GM21737 (cell line): ENCODE measurements around the gene CCDC91.
"Not testable (repeated sequence)": the region's sequence is repeated elsewhere in the genome, so short reads cannot be mapped to it uniquely, and the experiment has no call there.

ENCODE experiments used
- ATAC-seq: cut with Tn5 transposase; IDR thresholded peaks from one replicate; pipeline ENCODE4 v1.9.1; 2021; ENCODE audit warnings: mild to moderate bottlenecking, moderate library complexity; ENCODE audit not compliant: unreplicated experiment

Gene CCDC91

GRCh38 chr12:28349196-28349595, 158.9 kb downstream of the CCDC91 start:
- no peak for ATAC-seq

DNA sequence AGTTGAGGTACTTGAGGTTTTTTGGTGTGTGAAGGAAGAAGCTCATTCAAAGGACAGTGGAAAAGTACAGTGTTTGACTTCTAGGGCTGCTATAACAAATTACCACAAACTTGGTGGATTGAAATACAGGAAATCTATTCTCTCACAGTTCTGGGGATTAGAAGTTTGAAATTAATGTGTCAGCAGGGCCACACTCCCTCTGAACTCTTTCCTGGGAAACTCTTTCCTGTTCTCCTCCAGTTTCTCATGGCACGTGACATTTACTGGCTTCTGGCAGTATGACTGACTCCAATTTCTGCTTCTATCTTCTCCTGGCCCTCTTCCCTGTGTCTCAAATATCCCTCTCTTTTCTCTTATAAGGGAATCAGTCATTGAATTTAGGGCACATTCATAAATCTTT, 160.2 kb downstream of the CCDC91 start:
- ATAC-seq, result no peak

DNA sequence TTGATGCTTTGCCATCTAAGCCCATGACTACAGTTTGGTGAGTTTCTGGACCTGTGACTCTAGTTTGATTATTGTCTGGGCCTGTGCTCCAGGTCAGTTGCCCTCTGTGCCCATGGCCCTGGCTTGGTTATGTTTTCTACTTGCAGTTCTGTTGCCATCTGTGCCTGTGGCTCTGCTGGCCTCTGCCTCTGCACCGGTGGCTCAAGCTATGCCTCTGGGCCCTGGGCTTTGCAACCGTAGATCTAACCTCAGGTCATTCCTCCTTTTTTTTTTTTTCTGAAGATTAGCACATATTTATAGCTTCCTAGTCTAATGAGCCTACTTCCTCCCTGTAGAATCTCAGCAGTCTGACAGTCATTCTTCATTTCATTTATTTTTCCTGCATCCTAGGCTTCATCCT, 161.2 kb downstream of the CCDC91 start:
- no peak for ATAC-seq

DNA sequence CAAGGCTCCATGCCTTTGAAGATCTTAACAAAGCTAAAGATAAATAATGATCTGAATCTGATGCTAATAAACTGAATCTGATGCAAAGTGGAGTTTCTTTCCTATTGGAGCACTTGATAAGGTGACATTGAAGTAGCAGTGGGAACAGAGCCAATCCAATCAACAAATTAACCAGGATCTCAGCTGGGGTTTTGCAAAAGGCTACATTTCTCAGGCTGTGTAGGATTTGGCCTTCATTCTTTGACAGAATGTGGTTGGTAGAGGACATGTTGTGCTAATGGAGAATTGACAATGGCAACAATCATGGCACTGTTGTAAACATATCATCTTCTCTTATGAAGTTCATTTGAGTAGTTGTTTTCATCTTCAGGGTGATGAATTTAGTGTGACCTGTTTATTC, 164.9 kb downstream of the CCDC91 start:
- no peak for ATAC-seq

- no peak for ATAC-seq
These were observed 170.0 kb downstream of the CCDC91 start for GRCh38 chr12:28360253-28360652.

DNA sequence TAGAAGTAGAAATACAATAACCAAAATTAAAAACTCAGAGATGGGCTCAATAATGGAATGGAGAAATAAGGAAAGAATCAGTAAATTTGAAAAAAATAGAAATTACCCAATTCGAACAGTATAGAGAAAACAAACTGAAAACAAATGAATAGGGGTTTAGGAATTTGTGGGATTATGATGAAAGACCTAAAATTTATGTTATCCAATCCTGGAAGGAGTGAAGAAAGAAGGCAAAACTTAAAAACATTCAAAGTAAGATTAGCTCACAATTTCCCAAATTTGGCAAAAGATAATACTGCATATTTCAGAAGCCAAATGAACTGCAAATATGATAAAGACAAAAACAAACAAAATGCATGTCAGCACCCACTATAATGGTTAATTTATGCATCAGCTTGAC, 177.1 kb downstream of the CCDC91 start:
- ATAC-seq, result no peak

DNA sequence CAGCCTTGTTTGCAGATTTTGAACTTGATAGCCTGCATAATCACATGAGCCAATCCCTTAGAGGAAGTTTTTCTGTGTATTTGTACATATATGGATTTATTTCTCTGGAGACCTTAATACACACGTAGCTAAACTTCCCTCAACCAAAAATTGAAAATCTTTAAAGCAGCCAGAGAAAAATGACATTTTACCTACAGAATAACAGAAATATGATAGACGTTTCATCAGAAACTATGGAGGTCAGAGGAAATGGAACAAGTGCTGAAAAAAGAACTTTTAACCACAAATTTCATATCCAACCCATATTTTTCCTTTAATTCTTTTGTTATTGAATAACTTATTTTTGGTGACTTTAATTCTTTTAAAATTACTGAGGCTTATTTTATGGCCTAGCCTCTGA, 177.7 kb downstream of the CCDC91 start:
- no peak for ATAC-seq

GRCh38 chr12:28369483-28369882, 179.2 kb downstream of the CCDC91 start:
- no peak for ATAC-seq

GRCh38 chr12:28374556-28374955, 184.3 kb downstream of the CCDC91 start:
- no peak for ATAC-seq

DNA sequence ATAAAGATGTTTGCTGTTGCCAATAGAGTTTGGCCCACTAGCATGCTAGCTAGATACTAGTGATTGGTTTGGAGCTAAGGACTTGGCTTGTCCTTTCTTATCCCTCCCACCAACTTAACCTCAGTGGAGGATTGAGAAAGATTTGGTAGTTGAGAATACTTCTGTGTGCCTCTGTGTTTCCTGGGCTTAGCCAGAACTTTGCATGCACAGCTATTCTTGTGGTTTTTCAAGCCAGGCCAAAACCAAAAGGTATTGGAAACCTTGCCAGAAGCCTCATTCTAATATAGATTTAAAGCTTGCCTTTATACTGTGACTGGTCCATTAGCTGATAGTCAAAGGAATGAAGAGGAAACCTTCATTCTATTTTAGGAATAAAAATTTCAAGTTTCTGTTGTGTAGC, 188.5 kb downstream of the CCDC91 start:
- no peak for ATAC-seq

DNA sequence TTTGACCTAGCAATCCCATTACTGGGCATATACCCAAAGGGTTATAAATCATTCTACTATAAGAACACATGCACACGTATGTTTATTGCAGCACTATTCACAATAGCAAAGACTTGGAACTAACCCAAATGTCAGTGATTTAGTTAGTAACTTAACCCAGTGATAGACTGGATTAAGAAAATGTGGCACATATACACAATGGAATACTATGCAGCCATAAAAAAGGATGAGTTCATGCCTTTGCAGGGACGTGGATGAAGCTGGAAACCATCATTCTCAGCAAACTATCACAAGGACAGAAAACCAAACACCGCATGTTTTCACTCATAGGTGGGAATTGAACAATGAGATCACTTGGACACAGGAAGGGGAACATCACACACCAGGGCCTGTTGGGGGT, 189.5 kb downstream of the CCDC91 start:
- ATAC-seq, result not testable (repeated sequence)

DNA sequence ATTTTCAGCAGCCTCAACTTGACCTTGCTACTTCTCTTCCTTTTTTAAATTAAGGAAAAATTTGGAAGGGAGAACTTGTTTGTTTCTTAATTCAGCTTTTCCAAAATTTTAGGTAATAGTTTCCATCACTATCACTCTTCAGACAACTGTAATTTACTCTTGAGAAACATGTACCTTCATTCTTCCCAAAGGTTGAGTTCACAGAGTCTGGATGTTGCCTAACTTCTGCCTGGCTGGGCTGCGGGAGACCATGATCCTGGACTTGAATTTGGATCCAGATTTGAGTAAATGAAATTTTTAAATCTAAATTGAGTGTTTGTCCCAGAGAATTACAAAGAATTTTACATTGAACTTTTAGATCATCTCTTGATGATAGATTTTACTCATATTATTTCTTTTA, 193.1 kb downstream of the CCDC91 start:
- ATAC-seq, result no peak

- ATAC-seq, result no peak
These were observed 198.6 kb downstream of the CCDC91 start for GRCh38 chr12:28388879-28389278.

DNA sequence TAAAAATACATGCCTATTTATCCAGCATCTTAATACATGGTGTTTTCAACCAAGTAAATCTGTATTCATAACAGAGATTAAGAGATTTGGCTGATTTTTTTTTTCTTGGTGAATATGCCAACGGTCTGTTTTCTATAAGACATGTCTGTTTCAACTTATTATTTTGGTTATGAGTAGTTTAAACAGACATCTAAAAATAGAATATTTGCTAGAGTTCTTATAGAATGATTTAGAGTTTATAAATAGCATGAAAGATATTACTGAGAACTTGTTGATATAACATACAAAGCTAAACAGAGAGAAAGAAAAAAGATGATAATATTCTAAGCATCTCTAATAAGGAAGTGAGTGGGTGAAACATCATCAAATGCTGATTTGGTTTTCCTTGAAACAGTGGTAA, 199.9 kb downstream of the CCDC91 start:
- no peak for ATAC-seq

DNA sequence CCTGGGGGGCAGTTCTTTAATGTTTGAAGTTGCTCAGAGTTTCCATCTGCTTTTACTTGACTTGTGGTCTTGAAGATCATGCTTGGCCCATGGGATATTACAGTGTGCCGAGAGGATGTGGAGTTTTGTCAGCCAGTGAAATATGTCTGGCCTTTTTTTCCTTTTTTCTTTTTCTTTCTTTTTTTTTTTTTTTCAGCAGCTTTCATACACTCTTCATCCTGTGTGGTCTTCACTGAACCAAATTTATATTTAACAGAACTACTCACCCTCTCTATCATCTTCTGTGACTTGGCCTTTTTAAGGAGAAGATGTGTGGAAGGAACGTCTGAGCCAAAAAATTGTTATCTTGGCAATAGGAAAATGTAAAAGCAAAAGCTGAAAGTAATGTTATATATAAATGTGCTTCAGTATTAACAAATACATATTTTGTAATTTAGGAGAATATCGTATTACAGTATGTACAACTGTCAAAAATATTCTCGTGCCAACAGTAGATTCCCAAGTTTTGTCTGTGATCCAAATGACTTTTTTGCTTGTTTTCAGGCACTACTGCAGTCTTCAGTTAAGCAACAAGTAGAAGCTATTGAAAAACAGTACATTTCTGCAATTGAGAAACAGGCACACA, 200.6 kb downstream of the CCDC91 start:
- no peak for ATAC-seq

DNA sequence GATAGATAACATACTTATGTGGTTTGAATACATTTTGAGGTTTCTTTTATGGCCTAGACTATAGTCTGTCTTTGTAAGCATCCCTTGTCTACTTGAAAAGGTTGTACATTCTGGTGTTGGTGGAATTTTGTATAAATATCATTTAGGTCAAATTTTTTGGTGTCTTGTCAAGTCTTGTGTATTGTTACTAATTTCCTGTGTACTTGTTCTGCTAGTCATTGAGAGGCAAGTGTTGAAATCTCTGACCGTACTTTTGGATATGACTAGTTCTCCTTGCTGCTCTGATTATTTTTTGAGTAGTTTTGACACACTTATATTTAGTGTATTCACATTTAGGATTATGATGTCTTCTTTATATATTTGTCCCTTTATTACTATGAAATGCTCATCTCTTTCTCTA, 219.6 kb downstream of the CCDC91 start:
- no peak for ATAC-seq

DNA sequence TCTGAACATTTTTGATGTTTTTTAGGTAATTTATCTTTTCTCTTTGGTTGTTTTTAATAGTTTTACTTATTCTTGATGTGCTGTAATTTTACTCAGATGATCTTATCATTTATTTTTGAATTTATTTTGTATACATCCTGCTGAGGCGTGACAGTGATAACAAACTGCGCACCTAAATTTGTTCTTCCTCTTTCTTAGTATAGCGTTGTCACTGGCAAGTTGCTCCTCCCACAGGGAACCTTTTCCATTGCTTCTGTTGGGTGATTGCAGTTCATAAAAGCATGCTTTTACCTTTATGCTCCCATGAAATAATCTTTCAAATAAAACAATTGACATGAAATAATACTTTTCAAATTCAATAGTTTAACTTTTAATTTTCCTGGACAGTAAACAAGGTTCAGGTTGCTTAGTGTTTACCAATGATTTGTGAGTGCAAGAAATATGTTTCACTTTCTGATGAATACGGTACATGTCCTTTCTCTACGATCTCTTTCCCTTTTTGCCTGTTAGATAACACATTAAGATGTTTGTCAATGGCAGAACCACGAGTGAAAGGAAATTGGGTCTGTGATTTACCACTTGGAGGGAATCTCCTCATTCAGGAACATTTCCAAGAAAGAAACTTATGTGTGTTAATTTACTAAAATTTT, 223.3 kb downstream of the CCDC91 start:
- no peak for ATAC-seq

GRCh38 chr12:28415755-28416154, 225.5 kb downstream of the CCDC91 start:
- ATAC-seq, result no peak

DNA sequence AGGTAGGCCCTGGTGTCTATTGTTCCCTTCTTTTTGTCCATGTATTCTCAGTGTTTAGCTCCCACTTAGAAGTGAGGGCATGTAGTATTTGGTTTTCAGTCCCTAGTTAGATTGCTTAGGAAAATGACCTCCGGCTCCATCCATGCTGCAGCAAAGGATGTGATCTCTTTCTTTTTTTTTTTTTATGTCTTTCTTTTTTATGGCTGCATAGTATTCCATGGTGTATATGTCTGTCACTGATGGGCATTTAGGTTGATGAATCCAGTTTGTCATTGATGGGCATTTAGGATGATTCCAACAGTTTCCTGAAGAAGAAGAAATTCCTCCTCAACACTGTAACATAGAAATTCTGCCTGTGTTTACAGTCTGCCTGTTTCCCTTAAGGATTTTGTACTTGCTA, 231.1 kb downstream of the CCDC91 start:
- ATAC-seq, result no peak

DNA sequence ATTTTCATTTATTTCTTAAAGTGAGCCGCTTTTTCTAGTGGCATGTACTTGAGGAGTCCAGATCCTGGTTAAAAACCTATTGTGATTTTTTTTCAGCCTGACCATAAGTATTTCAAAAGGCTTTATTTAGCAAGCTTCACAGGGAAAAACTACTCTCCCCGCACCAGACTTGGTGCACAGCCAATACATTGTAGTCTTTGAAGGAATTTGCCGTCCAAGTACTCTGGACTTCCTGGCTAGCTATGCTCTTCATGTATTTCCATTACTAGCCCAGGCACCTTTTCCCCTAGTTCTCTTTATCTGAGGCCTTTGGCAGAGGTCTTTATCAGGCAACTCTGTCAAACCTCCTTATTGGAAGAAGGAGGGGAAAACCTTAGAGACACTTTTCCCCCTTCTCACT, 234.7 kb downstream of the CCDC91 start:
- ATAC-seq, result no peak

GRCh38 chr12:28425526-28425925, 235.3 kb downstream of the CCDC91 start:
- peak; percentile 61 for ATAC-seq

DNA sequence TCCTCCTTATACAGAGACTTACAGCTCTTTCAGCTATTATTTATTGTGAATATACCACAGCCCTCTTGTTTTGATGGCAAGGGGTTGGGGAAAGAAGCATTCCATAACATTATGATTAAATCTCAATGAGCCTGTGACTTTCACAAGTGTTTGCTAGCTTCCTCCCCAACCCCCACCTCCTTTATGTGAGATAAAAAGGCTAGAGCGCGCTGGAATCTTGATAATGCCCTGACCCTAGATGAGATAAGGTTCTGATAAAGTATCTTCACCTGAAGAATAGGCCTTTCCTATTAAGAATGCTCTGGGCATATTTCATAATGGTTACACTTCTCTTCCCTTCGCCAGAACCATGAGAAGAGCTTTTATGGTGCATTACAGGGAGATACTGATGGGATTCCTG, 236.8 kb downstream of the CCDC91 start:
- ATAC-seq, result no peak

DNA sequence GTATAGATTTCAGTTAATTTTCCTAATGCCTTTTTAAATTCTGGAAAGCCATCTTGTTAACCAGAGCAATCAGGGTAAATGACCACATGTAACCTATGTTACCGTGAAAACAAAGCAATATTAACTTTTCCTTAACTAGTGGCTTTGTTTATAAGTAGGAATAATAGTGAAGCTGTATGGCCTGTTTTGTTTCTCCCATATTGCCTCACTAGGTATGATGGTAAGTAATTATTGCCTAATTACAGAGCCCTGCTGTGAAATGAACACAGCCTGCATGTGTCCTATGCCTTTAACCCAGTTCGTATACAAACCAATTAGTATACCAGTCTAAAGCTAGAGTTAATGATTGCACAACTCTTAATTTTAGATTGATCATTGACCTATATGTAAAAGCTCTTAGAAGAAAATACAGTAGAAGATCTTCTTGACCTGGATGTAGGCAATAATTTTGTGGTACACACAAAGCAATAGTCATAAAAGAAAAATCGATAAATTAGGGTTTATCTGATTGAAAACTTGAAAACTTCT, 249.9 kb downstream of the CCDC91 start:
- no peak for ATAC-seq
